Astrocyte (in vitro differentiated cells and primary cell): ENCODE measurements around the gene TYR.

Experiments used
- EZH2 ChIP-seq: IDR thresholded peaks from 2 replicates; pipeline ENCODE4 v1.6.1; 2012; ENCODE audit warnings: mild to moderate bottlenecking, low read length, inconsistent platforms; ENCODE audit not compliant: insufficient read depth
- TF ChIP-seq, protein P1 (sequence below): IDR thresholded peaks from 2 replicates; pipeline ENCODE4 v1.5.1; 2011; ENCODE audit warnings: low read depth, mild to moderate bottlenecking, inconsistent platforms, low read length, moderate library complexity; ENCODE audit not compliant: insufficient read depth

DNA sequence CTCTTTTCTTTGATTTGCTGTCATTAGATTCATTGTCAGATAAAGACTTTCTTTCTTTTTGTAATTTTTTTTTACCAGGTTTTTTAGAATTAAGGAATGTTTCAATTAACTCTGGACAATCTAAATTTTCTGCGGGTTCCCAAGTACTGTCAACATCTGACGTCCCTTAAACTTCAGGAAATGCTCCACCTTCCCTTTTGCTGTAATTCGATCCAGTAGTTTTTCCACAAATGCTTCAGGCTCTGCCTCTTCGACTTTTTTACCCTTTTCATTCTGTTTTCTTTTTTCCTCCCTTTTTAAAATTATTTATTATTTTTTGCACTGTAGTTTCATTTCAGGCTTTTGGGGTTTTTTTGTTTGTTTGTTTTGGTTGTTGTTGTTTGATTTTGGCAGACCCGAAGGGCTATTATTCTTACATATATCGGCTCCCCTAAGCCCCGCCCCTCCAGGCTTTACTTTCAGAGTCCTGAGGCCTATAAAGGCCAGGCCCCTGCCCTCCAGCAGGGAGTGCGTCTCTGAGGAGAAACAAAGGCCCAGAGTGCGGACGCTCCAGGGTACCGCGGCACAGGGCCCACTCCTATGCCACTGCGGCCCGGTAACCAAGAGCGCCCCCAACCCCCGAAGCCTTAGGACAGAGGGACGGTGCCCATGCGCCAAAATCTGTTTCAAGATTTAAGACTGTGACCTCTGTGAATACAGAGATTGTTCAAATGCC is 116.4 kb downstream of the TYR start:
- TF ChIP-seq, protein P1, sequence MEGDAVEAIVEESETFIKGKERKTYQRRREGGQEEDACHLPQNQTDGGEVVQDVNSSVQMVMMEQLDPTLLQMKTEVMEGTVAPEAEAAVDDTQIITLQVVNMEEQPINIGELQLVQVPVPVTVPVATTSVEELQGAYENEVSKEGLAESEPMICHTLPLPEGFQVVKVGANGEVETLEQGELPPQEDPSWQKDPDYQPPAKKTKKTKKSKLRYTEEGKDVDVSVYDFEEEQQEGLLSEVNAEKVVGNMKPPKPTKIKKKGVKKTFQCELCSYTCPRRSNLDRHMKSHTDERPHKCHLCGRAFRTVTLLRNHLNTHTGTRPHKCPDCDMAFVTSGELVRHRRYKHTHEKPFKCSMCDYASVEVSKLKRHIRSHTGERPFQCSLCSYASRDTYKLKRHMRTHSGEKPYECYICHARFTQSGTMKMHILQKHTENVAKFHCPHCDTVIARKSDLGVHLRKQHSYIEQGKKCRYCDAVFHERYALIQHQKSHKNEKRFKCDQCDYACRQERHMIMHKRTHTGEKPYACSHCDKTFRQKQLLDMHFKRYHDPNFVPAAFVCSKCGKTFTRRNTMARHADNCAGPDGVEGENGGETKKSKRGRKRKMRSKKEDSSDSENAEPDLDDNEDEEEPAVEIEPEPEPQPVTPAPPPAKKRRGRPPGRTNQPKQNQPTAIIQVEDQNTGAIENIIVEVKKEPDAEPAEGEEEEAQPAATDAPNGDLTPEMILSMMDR = no peak
- no peak for TF ChIP-seq EZH2
